ENCODE data around the gene SOCS1. TPM values are rescaled to one million over a fixed set of nuclear protein-coding genes. Genes with fewer than 3 reads are reported as not detected.
"Not testable (repeated sequence)": the region's sequence is repeated elsewhere in the genome, so short reads cannot be mapped to it uniquely, and the experiment has no call there.

Gene SOCS1
- total RNA-seq, 1 experiment from 2014 or later = 12.5 TPM

DNA sequence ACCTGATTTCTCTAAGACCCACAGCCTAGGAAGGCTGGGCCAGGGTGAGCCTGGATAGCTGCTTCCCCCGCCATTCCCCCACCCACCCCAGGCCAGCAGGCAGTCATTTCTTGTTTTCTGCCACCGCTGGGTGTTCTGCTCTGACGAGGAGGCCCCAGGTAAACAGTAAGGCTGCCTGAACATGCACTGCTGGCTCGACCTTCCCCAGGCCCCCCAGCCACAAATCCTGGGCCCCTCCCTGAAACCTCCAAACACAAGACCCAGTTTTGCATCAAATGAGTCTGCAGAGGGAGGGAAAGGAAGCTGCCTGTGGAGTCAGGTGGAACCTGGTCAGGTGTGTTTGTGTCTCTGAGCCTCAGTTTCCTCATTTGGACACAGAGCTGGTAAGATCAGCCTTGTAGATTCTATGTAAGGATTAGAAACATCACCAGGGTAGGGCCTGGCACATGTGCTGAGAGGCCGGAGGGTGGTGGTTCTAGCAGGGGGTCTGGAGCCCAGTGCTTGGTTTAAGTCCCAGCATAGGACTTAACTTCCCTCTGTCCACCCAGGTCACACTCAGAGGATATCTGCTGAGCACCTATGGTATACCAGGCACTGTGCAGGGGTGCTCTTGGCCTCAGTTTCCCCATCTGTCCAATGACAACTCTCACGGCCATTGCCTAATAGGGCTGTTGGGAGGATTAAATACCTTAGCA is 44.0 kb upstream of the SOCS1 start:
- BruUV-seq (replicated peaks) = no TSS peak
- no peaks in the 10 kb centered on the region for H3K9me3 ChIP-seq (ENCODE audit: low read length)
- H3K9me2 ChIP-seq (replicated peaks; ENCODE audit: low read length) = no peaks in the 10 kb centered on the region
- DNase-seq = no peak
- H2AFZ ChIP-seq (ENCODE audit: low read length) = no peak overlapping the region
- H3K27me3 ChIP-seq (ENCODE audit: low read length) = no peaks in the 10 kb centered on the region
- no peak overlapping the region for H3K9ac ChIP-seq (ENCODE audit: low read length)
- H3F3A ChIP-seq (ENCODE audit: low read length, unreplicated experiment) = no peaks in the 10 kb centered on the region
- H3K27ac ChIP-seq (ENCODE audit: low read length) = no peak overlapping the region
- no peaks in the 10 kb centered on the region for H4K20me1 ChIP-seq (ENCODE audit: low read length)
- no peak for ATAC-seq
- POLR2A ChIA-PET (ENCODE audit: unreplicated experiment) = no interaction called here
- H3K4me1 ChIP-seq (ENCODE audit: insufficient read depth, low read length) = no peaks in the 10 kb centered on the region; the same call in 1 of the 2 replicates
- H3K36me3 ChIP-seq (ENCODE audit: low read depth, low read length) = no peaks in the 10 kb centered on the region
- intact Hi-C loops (cut with micrococcal nuclease) = no loop called here
- no peak overlapping the region for H3K4me2 ChIP-seq (ENCODE audit: low read length)
- H3K79me2 ChIP-seq (ENCODE audit: low read length) = no peaks in the 10 kb centered on the region
- no peak overlapping the region for H3K4me3 ChIP-seq (ENCODE audit: low read length)
- TF ChIP-seq EZH2phosphoT487 (IDR thresholded peaks at IDR 0.05; ENCODE audit: borderline replicate concordance, low read length) = no peak
- no peak for TF ChIP-seq EZH2 (IDR thresholded peaks at IDR 0.05; ENCODE audit: low read length, unreplicated experiment)
- TF ChIP-seq, protein P1, sequence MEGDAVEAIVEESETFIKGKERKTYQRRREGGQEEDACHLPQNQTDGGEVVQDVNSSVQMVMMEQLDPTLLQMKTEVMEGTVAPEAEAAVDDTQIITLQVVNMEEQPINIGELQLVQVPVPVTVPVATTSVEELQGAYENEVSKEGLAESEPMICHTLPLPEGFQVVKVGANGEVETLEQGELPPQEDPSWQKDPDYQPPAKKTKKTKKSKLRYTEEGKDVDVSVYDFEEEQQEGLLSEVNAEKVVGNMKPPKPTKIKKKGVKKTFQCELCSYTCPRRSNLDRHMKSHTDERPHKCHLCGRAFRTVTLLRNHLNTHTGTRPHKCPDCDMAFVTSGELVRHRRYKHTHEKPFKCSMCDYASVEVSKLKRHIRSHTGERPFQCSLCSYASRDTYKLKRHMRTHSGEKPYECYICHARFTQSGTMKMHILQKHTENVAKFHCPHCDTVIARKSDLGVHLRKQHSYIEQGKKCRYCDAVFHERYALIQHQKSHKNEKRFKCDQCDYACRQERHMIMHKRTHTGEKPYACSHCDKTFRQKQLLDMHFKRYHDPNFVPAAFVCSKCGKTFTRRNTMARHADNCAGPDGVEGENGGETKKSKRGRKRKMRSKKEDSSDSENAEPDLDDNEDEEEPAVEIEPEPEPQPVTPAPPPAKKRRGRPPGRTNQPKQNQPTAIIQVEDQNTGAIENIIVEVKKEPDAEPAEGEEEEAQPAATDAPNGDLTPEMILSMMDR (conservative IDR thresholded peaks at IDR 0.05; ENCODE audit: low read depth, low read length) = no peak
- CTCF ChIA-PET = no interaction called here

DNA sequence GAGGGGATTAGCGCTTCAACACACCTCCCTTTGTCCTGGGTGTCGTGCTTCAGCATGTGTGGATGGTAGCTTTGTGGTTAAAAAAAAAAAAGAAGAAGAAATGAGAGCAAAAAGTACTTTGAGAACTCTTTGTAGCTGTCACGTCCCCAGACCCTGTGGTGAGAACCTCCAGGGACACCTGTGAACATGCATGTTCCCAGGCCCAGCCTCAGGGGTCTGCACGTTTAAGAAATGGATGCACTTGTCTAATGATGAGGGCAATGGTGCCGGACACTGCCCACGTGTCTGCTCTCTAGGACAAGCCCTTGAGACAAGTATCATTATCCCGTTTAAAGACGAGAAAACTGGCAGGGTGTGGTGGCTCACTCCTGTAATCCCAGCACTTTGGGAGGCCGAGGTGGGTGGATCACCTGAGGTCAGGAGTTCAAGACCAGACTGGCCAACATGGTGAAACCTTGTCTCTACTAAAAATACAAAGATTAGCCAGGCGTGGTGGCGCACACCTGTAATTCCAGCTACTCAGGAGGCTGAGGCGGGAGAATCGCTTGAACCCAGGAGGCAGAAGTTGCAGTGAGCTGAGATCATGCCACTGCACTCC is 43.0 kb upstream of the SOCS1 start:
- ATAC-seq; H4K20me1 ChIP-seq (ENCODE audit: low read length); POLR2A ChIA-PET (ENCODE audit: unreplicated experiment); H3K9me2 ChIP-seq (replicated peaks; ENCODE audit: low read length); H3K4me1 ChIP-seq (ENCODE audit: insufficient read depth, low read length); H3K79me2 ChIP-seq (ENCODE audit: low read length); BruUV-seq (replicated peaks); H3K4me3 ChIP-seq (ENCODE audit: low read length); H2AFZ ChIP-seq (ENCODE audit: low read length); intact Hi-C loops (cut with micrococcal nuclease); H3K9me3 ChIP-seq (ENCODE audit: low read length); H3K4me2 ChIP-seq (ENCODE audit: low read length); CTCF ChIA-PET; H3K27me3 ChIP-seq (ENCODE audit: low read length); H3K36me3 ChIP-seq (ENCODE audit: low read depth, low read length); H3K9ac ChIP-seq (ENCODE audit: low read length); H3K27ac ChIP-seq (ENCODE audit: low read length); DNase-seq; H3F3A ChIP-seq (ENCODE audit: low read length, unreplicated experiment): not testable (repeated sequence)

DNA sequence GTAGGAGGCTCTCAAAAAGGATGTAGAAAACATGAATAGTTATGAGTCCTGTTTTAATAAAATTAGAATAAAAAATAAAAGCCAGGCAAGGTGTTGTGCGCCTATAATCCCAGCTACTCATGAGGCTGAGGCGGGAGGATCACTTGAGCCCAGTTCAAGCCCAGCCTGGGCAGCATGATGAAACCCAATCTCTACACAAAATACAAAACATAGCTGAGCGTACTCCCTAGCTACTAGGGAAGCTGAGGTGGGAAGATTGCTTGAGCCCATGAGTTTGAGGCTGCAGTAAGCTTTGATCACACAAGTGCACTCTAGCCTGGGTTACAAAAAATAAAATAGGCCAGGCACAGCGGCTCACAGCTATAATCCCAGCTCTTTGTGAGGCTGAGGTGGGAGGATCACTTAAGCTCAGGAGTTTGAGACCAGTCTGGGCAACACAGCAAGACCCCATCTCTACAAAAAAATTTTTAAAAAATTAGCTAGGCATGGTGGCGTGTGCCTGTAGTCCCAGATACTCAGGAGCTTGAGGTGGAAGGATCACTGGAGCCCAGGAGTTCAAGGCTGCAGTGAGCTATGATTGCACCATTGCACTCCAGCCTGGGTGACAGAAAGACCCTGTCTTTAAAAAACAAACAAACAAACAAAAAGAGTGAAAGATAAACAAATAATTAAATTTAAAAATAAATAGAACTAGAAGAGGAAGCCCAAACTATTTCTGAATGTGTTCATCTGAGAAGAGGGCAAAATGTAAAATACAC is 42.3 kb upstream of the SOCS1 start:
- ChIA-PET POLR2A (ENCODE audit: unreplicated experiment) (interaction anchor here (0.6 kb wide), 1 partner anchor 65 kb away, joined by 3 read pairs; no protein-coding TSS in a partner anchor), CTCF (no interaction called here)
- no peak for ATAC-seq

More for the DNA sequence above, 42.3 kb upstream of the SOCS1 start:
- BruUV-seq (replicated peaks) = no TSS peak
- Histone ChIP-seq H3K27me3 (ENCODE audit: low read length) (no peaks in the 10 kb centered on the region), H3K4me1 (ENCODE audit: insufficient read depth, low read length) (no peaks in the 10 kb centered on the region; the same call in 1 of the 2 replicates), H3K4me3 (ENCODE audit: low read length) (no peak overlapping the region), H3K9me2 (replicated peaks; ENCODE audit: low read length) (no peaks in the 10 kb centered on the region), H2AFZ (ENCODE audit: low read length) (no peak overlapping the region), H3K4me2 (ENCODE audit: low read length) (no peak overlapping the region), H3F3A (ENCODE audit: low read length, unreplicated experiment) (no peaks in the 10 kb centered on the region), H4K20me1 (ENCODE audit: low read length) (no peaks in the 10 kb centered on the region), H3K36me3 (ENCODE audit: low read depth, low read length) (no peaks in the 10 kb centered on the region), H3K79me2 (ENCODE audit: low read length) (no peaks in the 10 kb centered on the region), H3K9me3 (ENCODE audit: low read length) (no peaks in the 10 kb centered on the region), H3K27ac (ENCODE audit: low read length) (no peak overlapping the region), H3K9ac (ENCODE audit: low read length) (no peak overlapping the region)
- intact Hi-C loops (cut with micrococcal nuclease) = no loop called here
- no peak for DNase-seq
- TF ChIP-seq EZH2phosphoT487 (IDR thresholded peaks at IDR 0.05; ENCODE audit: borderline replicate concordance, low read length) (no peak), EZH2 (IDR thresholded peaks at IDR 0.05; ENCODE audit: low read length, unreplicated experiment) (no peak)
- TF ChIP-seq, protein P1 (conservative IDR thresholded peaks at IDR 0.05; ENCODE audit: low read depth, low read length) = no peak

Data from PC-3 (cell line).